Neuron (in vitro differentiated cells): ENCODE results near the gene HES5.

Experiments used
- H2AFZ ChIP-seq: one replicate; pipeline ENCODE4 v1.6.1; 2013; ENCODE audit warnings: low read depth, mild to moderate bottlenecking, inconsistent platforms, low read length, moderate library complexity
- H3K27me3 ChIP-seq: one replicate; pipeline ENCODE4 v1.6.1; 2013; ENCODE audit warnings: low read length; ENCODE audit not compliant: insufficient read depth
- H3K36me3 ChIP-seq: one replicate; pipeline ENCODE4 v1.6.1; 2013; ENCODE audit warnings: low read length; ENCODE audit not compliant: insufficient read depth
- H3K4me1 ChIP-seq: one replicate; pipeline ENCODE4 v1.6.1; 2013; ENCODE audit warnings: low read length; ENCODE audit not compliant: insufficient read depth
- H3K4me3 ChIP-seq: 2 replicates; pipeline ENCODE4 v1.5.1; 2013; ENCODE audit warnings: mild to moderate bottlenecking, low read length, moderate library complexity
- H3K9me3 ChIP-seq: one replicate; pipeline ENCODE4 v1.6.1; 2013; ENCODE audit warnings: low read length

The HES5 gene

GRCh38 chr1:2501041-2501819 lies 28.8 kb downstream of the HES5 start:
- no peak overlapping the region for H2AFZ ChIP-seq
- H3K36me3 ChIP-seq = no peaks in the 10 kb centered on the region
- peaks cover 6% of the 10 kb centered on the region for H3K4me1 ChIP-seq
- H3K9me3 ChIP-seq = no peaks in the 10 kb centered on the region
- H3K27me3 ChIP-seq = peaks cover 3% of the 10 kb centered on the region
- no peak overlapping the region for H3K4me3 ChIP-seq

GRCh38 chr1:2499986-2500596 lies 30.0 kb downstream of the HES5 start:
- Histone ChIP-seq H3K27me3 (peaks cover 9% of the 10 kb centered on the region), H3K4me3 (no peak overlapping the region), H3K9me3 (no peaks in the 10 kb centered on the region), H2AFZ (no peak overlapping the region), H3K4me1 (peaks cover 6% of the 10 kb centered on the region), H3K36me3 (no peaks in the 10 kb centered on the region)

GRCh38 chr1:2499260-2499659 lies 30.8 kb downstream of the HES5 start:
- no peaks in the 10 kb centered on the region for H3K36me3 ChIP-seq
- H3K9me3 ChIP-seq = no peaks in the 10 kb centered on the region
- peaks cover 6% of the 10 kb centered on the region for H3K4me1 ChIP-seq
- H2AFZ ChIP-seq = no peak overlapping the region
- H3K27me3 ChIP-seq = peaks cover 17% of the 10 kb centered on the region
- H3K4me3 ChIP-seq = no peak overlapping the region

- Histone ChIP-seq H3K4me3 (no peak overlapping the region), H3K4me1 (peaks cover 6% of the 10 kb centered on the region), H3K27me3 (peaks cover 24% of the 10 kb centered on the region), H3K36me3 (no peaks in the 10 kb centered on the region), H2AFZ (no peak overlapping the region), H3K9me3 (no peaks in the 10 kb centered on the region)
These were observed 31.4 kb downstream of the HES5 start for GRCh38 chr1:2498648-2499047.

DNA sequence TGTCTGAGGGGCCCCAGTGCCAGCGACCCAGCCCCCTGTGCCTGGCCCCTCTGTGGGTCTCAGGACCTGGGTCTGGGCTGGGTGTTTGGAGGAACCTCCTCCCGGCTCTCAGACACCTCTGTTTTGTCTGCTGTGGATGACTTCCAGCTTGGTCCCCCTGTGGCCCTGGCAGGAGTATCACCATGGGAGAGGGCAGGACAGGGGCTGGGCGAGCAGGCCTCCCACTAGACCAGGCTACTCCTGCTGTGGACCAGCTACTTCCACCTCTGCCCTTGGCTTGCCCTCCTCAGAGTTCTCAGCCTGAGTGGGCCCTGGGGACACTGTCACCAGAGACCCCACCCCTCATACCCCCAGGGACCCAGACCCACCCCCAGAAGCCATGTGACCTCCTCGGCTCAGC lies 32.2 kb downstream of the HES5 start:
- H3K4me1 ChIP-seq = peaks cover 6% of the 10 kb centered on the region
- H3K36me3 ChIP-seq = no peaks in the 10 kb centered on the region
- no peak overlapping the region for H3K4me3 ChIP-seq
- H3K27me3 ChIP-seq = peaks cover 31% of the 10 kb centered on the region
- no peak overlapping the region for H2AFZ ChIP-seq
- no peaks in the 10 kb centered on the region for H3K9me3 ChIP-seq

DNA sequence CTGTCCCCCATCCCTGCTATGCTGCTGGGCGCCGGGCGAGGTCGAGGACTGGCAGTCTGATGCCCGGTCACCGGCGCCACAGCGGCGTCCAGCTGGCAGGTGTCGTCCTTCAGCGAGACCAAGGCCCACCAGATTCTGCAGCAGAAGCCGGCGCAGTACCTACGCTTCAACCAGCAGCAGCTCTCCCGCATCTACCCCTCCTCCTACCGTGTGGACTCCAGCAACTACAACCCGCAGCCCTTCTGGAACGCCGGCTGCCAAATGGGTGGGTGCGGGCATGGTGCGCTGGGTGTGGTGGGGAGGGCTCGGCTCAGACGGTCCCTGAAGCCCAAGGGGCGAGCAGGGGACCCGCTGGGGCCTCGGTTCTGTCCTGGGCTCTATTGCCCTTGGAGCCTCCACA lies 33.3 kb downstream of the HES5 start:
- H3K27me3 ChIP-seq = peaks cover 43% of the 10 kb centered on the region
- no peak overlapping the region for H2AFZ ChIP-seq
- peaks cover 6% of the 10 kb centered on the region for H3K4me1 ChIP-seq
- H3K4me3 ChIP-seq = no peak overlapping the region
- H3K36me3 ChIP-seq = no peaks in the 10 kb centered on the region
- H3K9me3 ChIP-seq = no peaks in the 10 kb centered on the region

- H3K9me3 ChIP-seq = no peaks in the 10 kb centered on the region
- H3K36me3 ChIP-seq = no peaks in the 10 kb centered on the region
- peaks cover 6% of the 10 kb centered on the region for H3K4me1 ChIP-seq
- peaks cover 48% of the 10 kb centered on the region for H3K27me3 ChIP-seq
- no peak overlapping the region for H2AFZ ChIP-seq
- no peak overlapping the region for H3K4me3 ChIP-seq
These were observed 33.9 kb downstream of the HES5 start for GRCh38 chr1:2496087-2496622.

DNA sequence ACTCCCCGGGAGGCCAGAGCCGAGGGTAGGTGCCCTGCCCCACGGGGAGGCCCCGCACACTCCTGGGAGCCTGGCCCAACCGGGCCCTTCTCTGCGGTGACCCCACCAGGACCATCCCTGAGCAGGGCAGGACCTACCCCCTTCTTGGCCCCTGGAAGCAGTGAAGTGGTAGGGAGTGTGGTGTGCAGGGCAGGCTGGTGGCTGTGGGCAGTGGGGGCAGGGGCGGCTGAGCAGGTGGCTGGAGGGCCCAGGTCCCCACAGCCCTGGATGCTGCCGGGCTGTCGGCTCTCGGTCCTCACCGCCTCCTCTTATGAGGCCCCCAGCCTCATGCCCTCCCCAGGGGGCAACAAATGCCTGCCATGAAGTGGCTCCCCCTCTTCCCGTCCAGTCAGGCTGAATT lies 34.5 kb downstream of the HES5 start:
- Histone ChIP-seq H3K36me3 (no peaks in the 10 kb centered on the region), H3K27me3 (peaks cover 55% of the 10 kb centered on the region), H3K4me3 (no peak overlapping the region), H3K9me3 (no peaks in the 10 kb centered on the region), H3K4me1 (peaks cover 6% of the 10 kb centered on the region), H2AFZ (no peak overlapping the region)

GRCh38 chr1:2495026-2495425 lies 35.0 kb downstream of the HES5 start:
- Histone ChIP-seq H3K27me3 (peaks cover 56% of the 10 kb centered on the region), H3K9me3 (no peaks in the 10 kb centered on the region), H2AFZ (no peak overlapping the region), H3K4me1 (peaks cover under 1% of the 10 kb centered on the region), H3K36me3 (no peaks in the 10 kb centered on the region), H3K4me3 (no peak overlapping the region)

GRCh38 chr1:2494323-2494693 lies 35.8 kb downstream of the HES5 start:
- no peak overlapping the region for H2AFZ ChIP-seq
- H3K36me3 ChIP-seq = no peaks in the 10 kb centered on the region
- H3K9me3 ChIP-seq = peaks cover under 1% of the 10 kb centered on the region
- H3K4me3 ChIP-seq = no peak overlapping the region
- H3K27me3 ChIP-seq = peaks cover 61% of the 10 kb centered on the region
- H3K4me1 ChIP-seq = no peaks in the 10 kb centered on the region

GRCh38 chr1:2493691-2494322 lies 36.3 kb downstream of the HES5 start:
- H3K27me3 ChIP-seq = peaks cover 66% of the 10 kb centered on the region
- H3K4me3 ChIP-seq = no peak overlapping the region
- H3K36me3 ChIP-seq = no peaks in the 10 kb centered on the region
- no peak overlapping the region for H2AFZ ChIP-seq
- peaks cover 5% of the 10 kb centered on the region for H3K9me3 ChIP-seq
- no peaks in the 10 kb centered on the region for H3K4me1 ChIP-seq

- H3K36me3 ChIP-seq = no peaks in the 10 kb centered on the region
- H3K4me1 ChIP-seq = no peaks in the 10 kb centered on the region
- no peak overlapping the region for H3K4me3 ChIP-seq
- no peak overlapping the region for H2AFZ ChIP-seq
- peaks cover 68% of the 10 kb centered on the region for H3K27me3 ChIP-seq
- H3K9me3 ChIP-seq = peaks cover 5% of the 10 kb centered on the region
These were observed 36.8 kb downstream of the HES5 start for GRCh38 chr1:2493218-2493617.

DNA sequence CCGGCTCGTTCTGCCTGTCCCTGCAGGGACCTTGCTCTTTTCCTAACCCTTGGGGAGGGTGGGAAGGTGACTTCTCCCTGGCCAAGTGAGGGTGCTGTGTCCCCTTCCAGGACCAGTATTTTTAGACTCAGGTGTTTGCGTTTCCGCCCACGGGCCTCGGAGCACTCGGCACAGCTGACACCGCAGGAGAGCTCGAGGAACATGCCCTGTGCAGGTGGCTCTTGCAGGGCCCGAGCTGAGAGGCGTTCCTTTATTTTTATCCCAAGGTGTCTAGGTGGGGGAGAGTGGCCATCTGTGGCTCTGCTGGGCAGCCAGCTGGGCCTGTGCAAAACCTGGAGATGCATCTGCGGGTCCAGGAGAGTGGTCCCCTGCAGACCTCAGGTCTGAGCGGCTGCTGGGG lies 38.0 kb downstream of the HES5 start:
- Histone ChIP-seq H3K4me1 (no peaks in the 10 kb centered on the region), H3K36me3 (no peaks in the 10 kb centered on the region), H2AFZ (no peak overlapping the region), H3K27me3 (peaks cover 65% of the 10 kb centered on the region), H3K4me3 (no peak overlapping the region), H3K9me3 (peaks cover 5% of the 10 kb centered on the region)
